Fibroblast of the aortic adventitia (primary cell): ENCODE measurements around the gene PEX26. TPM values are rescaled to one million over a fixed set of nuclear protein-coding genes. Genes with fewer than 3 reads are reported as not detected.
"Not testable (repeated sequence)": the region's sequence is repeated elsewhere in the genome, so short reads cannot be mapped to it uniquely, and the experiment has no call there.

Source experiments
- DNase-seq: peaks from one replicate; pipeline ENCODE4 v3.0.0-alpha.2; 2010; ENCODE audit warnings: low read depth
- H3K4me3 ChIP-seq: 2 replicates; pipeline ENCODE4 v1.5.1; 2011; ENCODE audit warnings: low read depth, mild to moderate bottlenecking, control low read depth, low read length, moderate library complexity
- total RNA-seq: library from RNA; depleted of rRNA; stranded (reverse); fragments of >200 nt; gene quantifications from 2 replicates; pipeline ENCODE4 v1.2.3, GENCODE V29; 2012; ENCODE audit warnings: low replicate concordance
- TF ChIP-seq, protein P1 (sequence below): IDR thresholded peaks from 2 replicates; pipeline ENCODE4 v1.5.1; 2011; ENCODE audit warnings: mild to moderate bottlenecking, low read length, control low read depth, inconsistent platforms; ENCODE audit not compliant: insufficient read depth

PEX26 gene
- total RNA-seq, 1 donor = 26.1 TPM

GRCh38 chr22:18033204-18033998 lies 44.4 kb upstream of the PEX26 start:
- H3K4me3 ChIP-seq = no peak overlapping the region
- peak; percentile 80 for DNase-seq
- TF ChIP-seq, protein P1, sequence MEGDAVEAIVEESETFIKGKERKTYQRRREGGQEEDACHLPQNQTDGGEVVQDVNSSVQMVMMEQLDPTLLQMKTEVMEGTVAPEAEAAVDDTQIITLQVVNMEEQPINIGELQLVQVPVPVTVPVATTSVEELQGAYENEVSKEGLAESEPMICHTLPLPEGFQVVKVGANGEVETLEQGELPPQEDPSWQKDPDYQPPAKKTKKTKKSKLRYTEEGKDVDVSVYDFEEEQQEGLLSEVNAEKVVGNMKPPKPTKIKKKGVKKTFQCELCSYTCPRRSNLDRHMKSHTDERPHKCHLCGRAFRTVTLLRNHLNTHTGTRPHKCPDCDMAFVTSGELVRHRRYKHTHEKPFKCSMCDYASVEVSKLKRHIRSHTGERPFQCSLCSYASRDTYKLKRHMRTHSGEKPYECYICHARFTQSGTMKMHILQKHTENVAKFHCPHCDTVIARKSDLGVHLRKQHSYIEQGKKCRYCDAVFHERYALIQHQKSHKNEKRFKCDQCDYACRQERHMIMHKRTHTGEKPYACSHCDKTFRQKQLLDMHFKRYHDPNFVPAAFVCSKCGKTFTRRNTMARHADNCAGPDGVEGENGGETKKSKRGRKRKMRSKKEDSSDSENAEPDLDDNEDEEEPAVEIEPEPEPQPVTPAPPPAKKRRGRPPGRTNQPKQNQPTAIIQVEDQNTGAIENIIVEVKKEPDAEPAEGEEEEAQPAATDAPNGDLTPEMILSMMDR = peak; percentile 57

DNA sequence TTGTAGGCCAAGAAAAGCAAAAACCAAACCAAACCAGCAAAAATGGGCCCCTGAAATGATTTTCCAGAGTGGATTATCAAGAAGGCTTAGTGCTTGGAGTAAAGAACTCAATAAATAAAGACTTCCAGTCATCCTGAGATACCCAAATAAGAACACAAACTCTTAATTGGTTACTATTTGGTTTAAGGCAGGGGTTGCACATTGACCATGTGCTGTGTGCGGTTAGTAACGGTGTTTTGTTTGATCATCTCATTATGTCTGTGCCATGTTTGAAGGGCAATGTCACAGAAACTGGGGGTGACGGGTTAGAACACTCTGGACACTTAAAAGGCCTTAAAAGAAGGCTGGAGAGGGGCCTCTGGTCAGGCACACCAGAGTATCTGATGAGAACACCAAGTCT lies 43.7 kb upstream of the PEX26 start:
- no peak overlapping the region for H3K4me3 ChIP-seq
- DNase-seq = no peak

GRCh38 chr22:18035751-18036150 lies 42.0 kb upstream of the PEX26 start:
- no peak overlapping the region for H3K4me3 ChIP-seq
- TF ChIP-seq, protein P1 = no peak
- DNase-seq = no peak

More for the DNA sequence above, 43.7 kb upstream of the PEX26 start:
- TF ChIP-seq, protein P1 = no peak

- not testable (repeated sequence) for DNase-seq
Measured at GRCh38 chr22:18040898-18041297, 36.9 kb upstream of the PEX26 start.

DNA sequence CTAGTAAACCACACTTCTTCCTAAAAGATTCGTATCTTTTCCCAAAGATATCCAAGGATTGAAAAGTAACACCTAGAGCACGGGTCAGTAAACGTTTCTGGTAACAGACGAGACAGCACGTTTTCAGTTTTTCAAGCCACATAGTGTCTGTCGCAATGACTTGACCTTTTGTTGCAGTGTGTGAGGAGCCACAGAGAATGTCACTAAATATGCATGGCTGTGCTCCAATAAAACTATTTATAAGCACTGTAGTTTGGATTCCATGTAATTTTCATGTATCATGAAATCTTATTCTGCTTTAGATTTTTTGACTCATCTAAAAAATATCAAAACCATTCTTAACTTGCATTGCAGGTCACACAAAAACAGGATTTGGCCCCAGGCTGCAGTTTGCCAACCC lies 35.1 kb upstream of the PEX26 start:
- no peak for DNase-seq
- TF ChIP-seq, protein P1 = no peak
- H3K4me3 ChIP-seq = no peak overlapping the region

More at GRCh38 chr22:18040898-18041297, 36.9 kb upstream of the PEX26 start:
- H3K4me3 ChIP-seq = not testable (repeated sequence)

GRCh38 chr22:18044548-18045271 lies 33.1 kb upstream of the PEX26 start:
- peak; percentile 26 for DNase-seq
- H3K4me3 ChIP-seq = no peak overlapping the region
- TF ChIP-seq, protein P1 = no peak

DNA sequence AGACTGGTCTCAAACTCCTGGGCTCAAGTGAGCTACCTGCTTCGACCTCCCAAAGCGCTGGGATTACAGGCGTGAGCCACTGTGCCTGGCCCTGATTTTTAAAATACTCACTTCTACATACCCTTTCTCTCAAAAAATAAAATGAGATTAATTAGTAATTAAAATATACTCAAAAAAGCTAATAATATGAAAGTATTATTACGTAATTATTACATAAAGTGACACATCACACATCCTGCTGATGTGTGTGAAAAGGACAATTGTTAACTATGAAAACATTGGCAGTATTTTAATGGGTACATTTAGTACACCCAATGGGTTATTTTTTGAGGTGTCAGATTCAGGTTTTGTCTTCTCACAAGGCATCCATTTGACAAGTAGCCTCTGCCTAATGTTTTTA lies 32.0 kb upstream of the PEX26 start:
- TF ChIP-seq, protein P1 = no peak
- DNase-seq = no peak
- no peak overlapping the region for H3K4me3 ChIP-seq
